Omental fat pad (tissue), 4 donors: Measurements from ENCODE around the gene HSPB7. TPM values are rescaled to one million over a fixed set of nuclear protein-coding genes. Genes with fewer than 3 reads are reported as not detected.
"Not testable (repeated sequence)": the region's sequence is repeated elsewhere in the genome, so short reads cannot be mapped to it uniquely, and the experiment has no call there.

Experiments
- ATAC-seq: fragments of 150-250 bp; one replicate; pipeline ENCODE4 v1.9.1; 2016; ENCODE audit warnings: mild to moderate bottlenecking, moderate library complexity; ENCODE audit not compliant: low FRiP score
- DNase-seq: peaks from one replicate; pipeline ENCODE4 v3.0.0-alpha.2; 2019; ENCODE audit warnings: low spot score
- CTCF ChIP-seq, 3 donors: fragments of 450-650 bp; IDR thresholded peaks; one replicate each; pipeline ENCODE4 v1.5.1; 2016 to 2017; ENCODE audit warnings: antibody characterized with exemption in 3 of 3, mild to moderate bottlenecking in 3 of 3, moderate library complexity in 2 of 3
- total RNA-seq, 4 donors: library from RNA; depleted of rRNA; stranded (reverse); fragments of >200 nt; gene quantifications; one replicate each; pipeline ENCODE4 v1.1.0, GENCODE V29; 2016

HSPB7 gene
- total RNA-seq, 4 donors from 2014 or later = 65.7 to 157 (median 128) TPM

GRCh38 chr1:16026723-16027484, 9.1 kb upstream of the HSPB7 start:
- no peak for TF ChIP-seq CTCF (IDR thresholded peaks at IDR 0.05)
- no peak for ATAC-seq
- DNase-seq = no peak

GRCh38 chr1:16026302-16026701, 8.5 kb upstream of the HSPB7 start:
- ATAC-seq = not testable (repeated sequence)

GRCh38 chr1:16023050-16023653, 5.3 kb upstream of the HSPB7 start:
- ATAC-seq (no peak), DNase-seq (no peak)
- TF ChIP-seq CTCF (IDR thresholded peaks at IDR 0.05) = no peak

More at GRCh38 chr1:16026302-16026701, 8.5 kb upstream of the HSPB7 start:
- not testable (repeated sequence) for DNase-seq

GRCh38 chr1:16022393-16022792, 4.5 kb upstream of the HSPB7 start:
- no peak for TF ChIP-seq CTCF (IDR thresholded peaks at IDR 0.05)
- ATAC-seq (no peak), DNase-seq (no peak)

GRCh38 chr1:16021681-16022080, 3.8 kb upstream of the HSPB7 start, which contains the start of gene CLCNKA:
TSS of gene CLCNKA (plus strand) at chr1:16022036. CDS start at chr1:16022620, 584 bp downstream.
- ATAC-seq = no peak
- no peak for TF ChIP-seq CTCF (IDR thresholded peaks at IDR 0.05)
- no peak for DNase-seq

GRCh38 chr1:16020878-16021277, 3.0 kb upstream of the HSPB7 start:
- not testable (repeated sequence) for ATAC-seq, DNase-seq

GRCh38 chr1:16020325-16020724, 2.5 kb upstream of the HSPB7 start:
- no peak for TF ChIP-seq CTCF (IDR thresholded peaks at IDR 0.05)
- no peak for ATAC-seq
- DNase-seq = no peak

- no peak for ATAC-seq
- TF ChIP-seq CTCF (IDR thresholded peaks at IDR 0.05) = no peak
- no peak for DNase-seq
Measured at GRCh38 chr1:16019644-16020277, 1.9 kb upstream of the HSPB7 start.
